Heart left ventricle (tissue), 16 donors: ENCODE data around the gene UBE2E3. TPM values are rescaled to one million over a fixed set of nuclear protein-coding genes. Genes with fewer than 3 reads are reported as not detected.
"Not testable (repeated sequence)": the region's sequence is repeated elsewhere in the genome, so short reads cannot be mapped to it uniquely, and the experiment has no call there.

Source experiments
- ATAC-seq, 4 donors: fragments of 200-7000 bp; cut with Tn5 transposase; one replicate each; pipeline ENCODE4 v1.9.1; 2020 to 2022; ENCODE audit warnings: moderate library complexity in 4 of 4, mild to moderate bottlenecking in 3 of 4, moderate number of reproducible peaks in 1 of 4
- DNase-seq, 5 donors: peaks; one replicate each; pipeline ENCODE4 v3.0.0-alpha.2; 2020
- H3K27ac ChIP-seq, 12 donors: fragments of 200-600 bp; sonication (generic) in 4 of 12; one replicate each; pipeline versions ENCODE4 v1.5.0 to v1.8.0; 2016 to 2022; ENCODE audit warnings: mild to moderate bottlenecking in 2 of 12
- H3K27me3 ChIP-seq, 9 donors: fragments of 200-600 bp; sonication (generic) in 2 of 9; one replicate each; pipeline versions ENCODE4 v1.5.1 to v1.8.0; 2016 to 2022; ENCODE audit warnings: mild to moderate bottlenecking in 3 of 9
- H3K36me3 ChIP-seq, 9 donors: fragments of 200-600 bp; sonication (generic) in 2 of 9; one replicate each; pipeline versions ENCODE4 v1.5.0 to v1.8.0; 2018 to 2022; ENCODE audit warnings: mild to moderate bottlenecking in 2 of 9
- H3K4me1 ChIP-seq, 12 donors: fragments of 200-600 bp; sonication (generic) in 4 of 12; one replicate each; pipeline versions ENCODE4 v1.5.0 to v1.8.0; 2016 to 2022; ENCODE audit warnings: mild to moderate bottlenecking in 3 of 12
- H3K4me3 ChIP-seq, 12 donors: fragments of 200-600 bp; sonication (generic) in 4 of 12; one replicate each; pipeline versions ENCODE4 v1.5.0 to v1.8.0; 2017 to 2022; ENCODE audit warnings: mild to moderate bottlenecking in 9 of 12, moderate library complexity in 4 of 12
- H3K9me3 ChIP-seq, 12 donors: fragments of 200-600 bp; sonication (generic) in 4 of 12; one replicate each; pipeline versions ENCODE4 v1.5.0 to v1.8.0; 2016 to 2022; ENCODE audit warnings: mild to moderate bottlenecking in 1 of 12
- POLR2A ChIP-seq, 2 donors: fragments of 450-650 bp; IDR thresholded peaks; one replicate each; pipeline ENCODE4 v1.6.1; 2017; ENCODE audit warnings: antibody characterized with exemption in 2 of 2, mild to moderate bottlenecking in 2 of 2, moderate library complexity in 2 of 2
- WGBS, 4 donors: extraction: QIAGEN DNeasy Blood & Tissue Kit in 2 of 4; methylation state at CpG; one replicate each; pipeline versions ENCODE4 v1.1.5 to v1.1.7; 2013 to 2018; 5-methylcytosine and 5-hydroxymethylcytosine counted together
- intact Hi-C, 10 donors: fragments of 100-400 bp; cut with DNase I; formaldehyde crosslinking; loops; one replicate each; pipeline versions ENCODE4 v1.11.1 to v1.14.2; 2022
- polyA plus RNA-seq, 2 donors: library from polyadenylated mRNA; stranded (reverse); fragments of 200-250 nt; gene quantifications; one replicate each; pipeline ENCODE4 v1.2.3, GENCODE V29; 2013
- total RNA-seq, 9 donors: library from RNA; depleted of rRNA in 2 of 9; stranded (reverse); fragments of >200 nt in 2 of 9; fragmentation: NEBNext Ultra II Directional in 3 of 9; extraction: Animal tissue kit (Norgen Biotek cat#: 25700) in 3 of 9; gene quantifications; one replicate each; pipeline versions ENCODE4 v1.1.0 to v1.2.4, GENCODE V29; 2016 to 2023
- TF ChIP-seq, protein P1 (sequence below), 12 donors: fragments of 200-600 bp; sonication (generic) in 4 of 12; IDR thresholded peaks; one replicate each; pipeline versions ENCODE4 v1.5.0 to v1.8.0; 2018 to 2022; ENCODE audit warnings: antibody characterized with exemption in 12 of 12, mild to moderate bottlenecking in 5 of 12
- donor health status: ischemic (EF 13 %, LVEDD 7.1; RV severe dilation, severe dysfunction).
- donor health status: healthy with polysubstance abuse.
- donor health status: DM: no; HTN: yes; CAD: no.
- donor health status: DM: no; HTN: no; CAD: no.
- donor health status: ischemic (EF 25% LVEDD 6.9; RV normal size, moderate dysfunction).
- donor health status: ischemic (EF 25% LVEDD 5.7; RV mildly dilated, moderate dysfunction).
- donor health status: healthy.
- donor health status: DM: yes; HTN: yes; CAD: no.
- donor health status: ischemic (EF 35%, LVEDD 5.7; RV mildly dilated, moderate dysfunction).
- donor health status: nonischemic (EF 11% LVEDD 7.7; RV severe dilation, severe dysfunction).
- donor health status: DM: yes; HTN: yes; CAD: no.
- donor health status: PGD.
- donor health status: ischemic (EF 29% LVEDD 5.4; RV normal size, mild dysfunction).
- donor health status: nonischemic (EF 23%, LVEDD 6.1; RV moderate dilation, normal function).

Gene UBE2E3
- total and polyA plus RNA-seq, 11 donors = 27.0 to 66.5 (median 52.0) TPM

DNA sequence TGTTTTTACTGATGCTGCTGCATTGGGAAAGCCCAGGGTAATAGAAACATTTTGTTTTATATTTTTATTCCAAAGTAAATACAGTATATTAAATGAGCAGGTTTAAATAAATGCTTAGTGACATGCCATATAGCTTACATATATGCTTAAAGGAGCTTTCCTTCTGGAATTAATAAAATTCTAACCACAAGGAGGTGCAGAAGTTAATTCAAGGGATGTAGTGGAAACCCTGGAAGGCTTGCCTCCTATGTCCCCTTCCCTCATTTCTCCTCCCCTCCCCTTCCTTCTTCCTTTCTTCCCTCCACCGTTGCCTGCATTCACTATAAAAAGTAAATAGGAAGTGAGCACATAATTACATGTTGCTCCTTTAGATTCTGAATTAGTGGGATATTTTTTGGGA lies 96.3 kb downstream of the UBE2E3 start:
- intact Hi-C loops = loop anchor here in 7 of 10 donors (5.0 to 10.0 kb wide), 5 partner anchors 388 to 949 kb away; no protein-coding TSS in a partner anchor
- TF ChIP-seq, protein P1, sequence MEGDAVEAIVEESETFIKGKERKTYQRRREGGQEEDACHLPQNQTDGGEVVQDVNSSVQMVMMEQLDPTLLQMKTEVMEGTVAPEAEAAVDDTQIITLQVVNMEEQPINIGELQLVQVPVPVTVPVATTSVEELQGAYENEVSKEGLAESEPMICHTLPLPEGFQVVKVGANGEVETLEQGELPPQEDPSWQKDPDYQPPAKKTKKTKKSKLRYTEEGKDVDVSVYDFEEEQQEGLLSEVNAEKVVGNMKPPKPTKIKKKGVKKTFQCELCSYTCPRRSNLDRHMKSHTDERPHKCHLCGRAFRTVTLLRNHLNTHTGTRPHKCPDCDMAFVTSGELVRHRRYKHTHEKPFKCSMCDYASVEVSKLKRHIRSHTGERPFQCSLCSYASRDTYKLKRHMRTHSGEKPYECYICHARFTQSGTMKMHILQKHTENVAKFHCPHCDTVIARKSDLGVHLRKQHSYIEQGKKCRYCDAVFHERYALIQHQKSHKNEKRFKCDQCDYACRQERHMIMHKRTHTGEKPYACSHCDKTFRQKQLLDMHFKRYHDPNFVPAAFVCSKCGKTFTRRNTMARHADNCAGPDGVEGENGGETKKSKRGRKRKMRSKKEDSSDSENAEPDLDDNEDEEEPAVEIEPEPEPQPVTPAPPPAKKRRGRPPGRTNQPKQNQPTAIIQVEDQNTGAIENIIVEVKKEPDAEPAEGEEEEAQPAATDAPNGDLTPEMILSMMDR (IDR thresholded peaks at IDR 0.05) = no peak
- TF ChIP-seq POLR2A (IDR thresholded peaks at IDR 0.05) = no peak
- Histone ChIP-seq H3K27me3 (no peaks in the 10 kb centered on the region), H3K27ac (no peak overlapping the region), H3K4me3 (no peak overlapping the region), H3K4me1 (peaks cover 0 to 19% (median 11%) of the 10 kb centered on the region in 12 donors), H3K9me3 (no peaks in the 10 kb centered on the region), H3K36me3 (no peaks in the 10 kb centered on the region)
- ATAC-seq = no peak
- DNase-seq = no peak
- WGBS, 4 donors = 12 to 23% (median 20%) methylated on average over 1 of the region's 1 CpG

DNA sequence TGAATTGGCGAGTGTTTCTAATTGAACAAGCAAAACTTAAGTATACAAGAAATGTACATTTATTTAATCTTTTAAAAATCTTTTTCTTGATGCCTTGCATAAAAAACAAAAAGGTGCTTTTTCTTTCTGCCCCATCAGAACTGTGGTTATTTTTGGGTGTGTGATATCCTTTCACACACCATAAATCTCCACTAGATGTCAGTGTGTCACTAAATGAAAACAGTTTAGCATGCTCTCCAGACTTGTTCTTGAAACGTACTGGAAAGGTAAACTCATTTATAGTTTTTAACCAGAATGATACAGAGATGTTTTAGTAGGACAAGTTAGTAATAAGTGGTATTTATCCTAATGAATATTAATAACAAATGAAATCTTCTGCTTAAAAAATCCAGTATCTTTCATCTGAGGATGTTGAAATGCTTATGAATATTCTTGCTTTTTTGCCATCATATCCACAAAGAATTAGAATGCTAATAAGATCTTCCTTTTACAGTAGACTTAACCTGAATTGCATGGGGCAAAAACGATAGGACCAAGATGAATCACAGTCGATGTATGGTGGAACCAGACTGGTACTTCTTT lies 96.8 kb downstream of the UBE2E3 start:
- peaks cover 0 to 18% (median 9%) of the 10 kb centered on the region in 12 donors for H3K4me1 ChIP-seq
- H3K27ac ChIP-seq = no peak overlapping the region
- no peaks in the 10 kb centered on the region for H3K9me3 ChIP-seq
- ATAC-seq = peak in 3 of 4 donors; percentile 53 to 68 (median 65)
- no peaks in the 10 kb centered on the region for H3K36me3 ChIP-seq
- H3K4me3 ChIP-seq = no peak overlapping the region
- 55 to 62% (median 57%) methylated on average over 4 of the region's 4 CpGs for WGBS, 4 donors
- no peak for DNase-seq
- intact Hi-C loops = loop anchor here in 7 of 10 donors (5.0 to 10.0 kb wide), 5 partner anchors 388 to 950 kb away; no protein-coding TSS in a partner anchor
- TF ChIP-seq, protein P1 (IDR thresholded peaks at IDR 0.05) = peak; percentile 55 to 84 (median 72)
- no peak for TF ChIP-seq POLR2A (IDR thresholded peaks at IDR 0.05)
- H3K27me3 ChIP-seq = no peaks in the 10 kb centered on the region

DNA sequence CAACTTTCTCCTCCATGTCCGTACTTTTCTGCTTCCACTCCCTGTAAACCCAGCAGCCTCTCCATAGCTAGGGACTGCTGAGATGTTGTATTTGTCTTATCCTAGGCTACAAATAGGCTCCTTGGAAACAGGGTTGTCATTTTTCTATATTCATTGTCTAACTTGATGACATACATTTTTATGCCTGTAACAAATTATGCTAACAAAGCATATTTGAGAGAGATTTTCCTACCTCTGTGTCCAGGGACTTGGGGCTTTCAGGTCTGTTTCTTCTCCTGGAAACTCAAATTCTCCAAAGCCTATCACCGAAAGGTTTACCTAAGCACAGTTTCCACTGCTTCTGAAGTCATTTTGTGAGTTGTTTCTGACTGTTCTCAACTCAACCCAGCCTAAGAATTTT lies 102.7 kb downstream of the UBE2E3 start:
- intact Hi-C loops = no loop called here
- DNase-seq (no peak), ATAC-seq (no peak)
- no peak for TF ChIP-seq POLR2A (IDR thresholded peaks at IDR 0.05)
- TF ChIP-seq, protein P1 (IDR thresholded peaks at IDR 0.05) = no peak
- H3K4me1 ChIP-seq = peaks cover 0 to 8% (median 0%) of the 10 kb centered on the region in 12 donors
- H3K9me3 ChIP-seq = no peaks in the 10 kb centered on the region
- no peak overlapping the region for H3K4me3 ChIP-seq
- H3K27me3 ChIP-seq = peaks cover 0 to 7% (median 0%) of the 10 kb centered on the region in 9 donors
- 85 to 100% (median 96%) methylated on average over 2 of the region's 2 CpGs for WGBS, 4 donors
- H3K27ac ChIP-seq = no peak overlapping the region
- no peaks in the 10 kb centered on the region for H3K36me3 ChIP-seq

DNA sequence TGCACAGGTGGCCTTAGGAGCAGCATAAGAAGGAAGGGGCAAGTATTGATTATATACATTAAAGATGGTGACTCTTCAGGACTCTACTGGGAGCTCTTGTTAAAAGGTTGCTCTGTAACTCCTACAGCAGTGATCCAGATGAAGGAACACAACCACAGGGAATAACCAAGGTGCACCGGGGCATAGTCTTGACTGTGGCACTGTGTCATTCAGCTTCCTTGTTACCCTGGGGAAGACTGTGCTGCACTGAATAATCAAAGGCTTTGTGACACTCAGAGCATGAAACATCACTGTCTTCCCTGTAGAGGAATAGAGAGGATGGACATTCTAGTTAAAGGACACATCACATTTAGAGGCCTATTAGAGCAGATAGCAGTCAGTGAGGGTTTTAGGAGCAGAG lies 105.3 kb downstream of the UBE2E3 start:
- Histone ChIP-seq H3K4me3 (no peak overlapping the region), H3K9me3 (peaks cover 0 to 5% (median 0%) of the 10 kb centered on the region in 12 donors), H3K27ac (no peak overlapping the region), H3K27me3 (peaks cover 0 to 9% (median 0%) of the 10 kb centered on the region in 9 donors), H3K36me3 (no peaks in the 10 kb centered on the region), H3K4me1 (no peaks in the 10 kb centered on the region)
- intact Hi-C loops = no loop called here
- no peak for ATAC-seq
- 88 to 100% (median 100%) methylated on average over 1 of the region's 1 CpG for WGBS, 4 donors
- TF ChIP-seq, protein P1 (IDR thresholded peaks at IDR 0.05) = no peak
- TF ChIP-seq POLR2A (IDR thresholded peaks at IDR 0.05) = no peak
- no peak for DNase-seq

DNA sequence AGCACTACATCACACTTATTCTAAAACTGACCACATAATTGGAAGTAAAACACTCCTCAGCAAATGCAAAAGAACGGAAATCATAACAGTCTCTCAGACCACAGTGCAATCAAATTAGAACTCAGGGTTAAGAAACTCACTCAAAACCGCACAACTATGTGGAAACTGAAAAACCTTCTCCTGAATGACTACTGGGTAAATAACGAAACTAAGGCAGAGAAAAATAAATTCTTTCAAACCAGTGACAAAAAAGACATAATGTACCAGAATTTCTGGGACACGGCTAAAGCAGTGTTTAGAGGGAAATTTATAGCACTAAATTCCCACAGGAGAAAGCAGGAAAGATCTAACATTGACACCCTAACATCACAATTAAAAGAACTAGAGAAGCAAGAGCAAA lies 111.5 kb downstream of the UBE2E3 start:
- intact Hi-C loops, H3K27me3 ChIP-seq, H3K27ac ChIP-seq, DNase-seq, H3K4me1 ChIP-seq, H3K4me3 ChIP-seq, ATAC-seq, H3K36me3 ChIP-seq: not testable (repeated sequence)
- WGBS, 4 donors = 68 to 95% (median 82%) methylated on average over 4 of the region's 4 CpGs
- peaks cover 0 to 43% (median 9%) of the 10 kb centered on the region in 12 donors for H3K9me3 ChIP-seq
